K562 (cell line): ENCODE results near the gene LIMS2.

Experiments used
- ATF6 ChIP-seq: sonication (generic); formaldehyde crosslinking; IDR thresholded peaks from 2 replicates; pipeline ENCODE4 v1.4.0; 2020; ENCODE audit warnings: mild to moderate bottlenecking, missing genetic modification reagents
- CBFB ChIP-seq: sonication (generic); formaldehyde crosslinking; IDR thresholded peaks from 2 replicates; pipeline ENCODE4 v1.4.0; 2020; ENCODE audit warnings: mild to moderate bottlenecking, missing genetic modification reagents
- CEBPB ChIP-seq: fragments of 450-650 bp; IDR thresholded peaks from 2 replicates; pipeline ENCODE4 v1.6.1; 2016; ENCODE audit warnings: missing genetic modification characterization, missing compliant biosample characterization
- OTX1 ChIP-seq: fragments of 450-650 bp; formaldehyde crosslinking; IDR thresholded peaks from 2 replicates; pipeline ENCODE4 v1.4.0; 2022; ENCODE audit warnings: mild to moderate bottlenecking
- RNF219 ChIP-seq: fragments of 250-450 bp; sonication (Bioruptor Pico); IDR thresholded peaks from 2 replicates; pipeline ENCODE4 v1.5.0; 2022; ENCODE audit warnings: mild to moderate bottlenecking
- ZC3H4 ChIP-seq: sonication (generic); formaldehyde crosslinking; IDR thresholded peaks from 2 replicates; pipeline ENCODE4 v1.9.0; 2021; ENCODE audit warnings: missing genetic modification reagents, borderline replicate concordance
- ZFX ChIP-seq: sonication (generic); formaldehyde crosslinking; IDR thresholded peaks from 2 replicates; pipeline ENCODE4 v1.8.0; 2022; ENCODE audit warnings: mild to moderate bottlenecking, missing genetic modification reagents, moderate library complexity
- ZNF175 ChIP-seq: fragments of 200-800 bp; sonication (Bioruptor generic); IDR thresholded peaks from 2 replicates; pipeline ENCODE4 v1.6.1; 2016; ENCODE audit warnings: low read depth, mild to moderate bottlenecking, missing genetic modification characterization, missing compliant biosample characterization
- TF ChIP-seq, protein P1 (sequence below): sonication (generic); formaldehyde crosslinking; IDR thresholded peaks from 2 replicates; pipeline ENCODE4 v1.8.1; 2023; ENCODE audit warnings: mild to moderate bottlenecking, missing genetic modification reagents
- TF ChIP-seq, protein P2 (sequence below): fragments of 450-650 bp; IDR thresholded peaks from 2 replicates; pipeline ENCODE4 v1.6.1; 2017; ENCODE audit warnings: antibody characterized with exemption, mild to moderate bottlenecking
- TF ChIP-seq, protein P3 (sequence below), 3 experiments: IDR thresholded peaks in 2 of 3; conservative IDR thresholded peaks in 1 of 3; 2 replicates each; pipeline ENCODE4 v1.5.1; 2011 to 2012; ENCODE audit warnings: low read length in 3 of 3, mild to moderate bottlenecking in 3 of 3, control low read depth in 2 of 3, improper control_type of control experiment in 1 of 3, inconsistent platforms in 1 of 3, low read depth in 1 of 3, mixed read lengths in 1 of 3, moderate library complexity in 1 of 3; ENCODE audit not compliant: insufficient read depth in 2 of 3

- no peak for TF ChIP-seq ZNF175 (CRISPR knock-in tag)
- TF ChIP-seq ZFX (CRISPR knock-in tag): no peak
- TF ChIP-seq, protein P1, sequence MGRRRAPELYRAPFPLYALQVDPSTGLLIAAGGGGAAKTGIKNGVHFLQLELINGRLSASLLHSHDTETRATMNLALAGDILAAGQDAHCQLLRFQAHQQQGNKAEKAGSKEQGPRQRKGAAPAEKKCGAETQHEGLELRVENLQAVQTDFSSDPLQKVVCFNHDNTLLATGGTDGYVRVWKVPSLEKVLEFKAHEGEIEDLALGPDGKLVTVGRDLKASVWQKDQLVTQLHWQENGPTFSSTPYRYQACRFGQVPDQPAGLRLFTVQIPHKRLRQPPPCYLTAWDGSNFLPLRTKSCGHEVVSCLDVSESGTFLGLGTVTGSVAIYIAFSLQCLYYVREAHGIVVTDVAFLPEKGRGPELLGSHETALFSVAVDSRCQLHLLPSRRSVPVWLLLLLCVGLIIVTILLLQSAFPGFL: no peak
- no peak for TF ChIP-seq CBFB
- TF ChIP-seq, protein P2, sequence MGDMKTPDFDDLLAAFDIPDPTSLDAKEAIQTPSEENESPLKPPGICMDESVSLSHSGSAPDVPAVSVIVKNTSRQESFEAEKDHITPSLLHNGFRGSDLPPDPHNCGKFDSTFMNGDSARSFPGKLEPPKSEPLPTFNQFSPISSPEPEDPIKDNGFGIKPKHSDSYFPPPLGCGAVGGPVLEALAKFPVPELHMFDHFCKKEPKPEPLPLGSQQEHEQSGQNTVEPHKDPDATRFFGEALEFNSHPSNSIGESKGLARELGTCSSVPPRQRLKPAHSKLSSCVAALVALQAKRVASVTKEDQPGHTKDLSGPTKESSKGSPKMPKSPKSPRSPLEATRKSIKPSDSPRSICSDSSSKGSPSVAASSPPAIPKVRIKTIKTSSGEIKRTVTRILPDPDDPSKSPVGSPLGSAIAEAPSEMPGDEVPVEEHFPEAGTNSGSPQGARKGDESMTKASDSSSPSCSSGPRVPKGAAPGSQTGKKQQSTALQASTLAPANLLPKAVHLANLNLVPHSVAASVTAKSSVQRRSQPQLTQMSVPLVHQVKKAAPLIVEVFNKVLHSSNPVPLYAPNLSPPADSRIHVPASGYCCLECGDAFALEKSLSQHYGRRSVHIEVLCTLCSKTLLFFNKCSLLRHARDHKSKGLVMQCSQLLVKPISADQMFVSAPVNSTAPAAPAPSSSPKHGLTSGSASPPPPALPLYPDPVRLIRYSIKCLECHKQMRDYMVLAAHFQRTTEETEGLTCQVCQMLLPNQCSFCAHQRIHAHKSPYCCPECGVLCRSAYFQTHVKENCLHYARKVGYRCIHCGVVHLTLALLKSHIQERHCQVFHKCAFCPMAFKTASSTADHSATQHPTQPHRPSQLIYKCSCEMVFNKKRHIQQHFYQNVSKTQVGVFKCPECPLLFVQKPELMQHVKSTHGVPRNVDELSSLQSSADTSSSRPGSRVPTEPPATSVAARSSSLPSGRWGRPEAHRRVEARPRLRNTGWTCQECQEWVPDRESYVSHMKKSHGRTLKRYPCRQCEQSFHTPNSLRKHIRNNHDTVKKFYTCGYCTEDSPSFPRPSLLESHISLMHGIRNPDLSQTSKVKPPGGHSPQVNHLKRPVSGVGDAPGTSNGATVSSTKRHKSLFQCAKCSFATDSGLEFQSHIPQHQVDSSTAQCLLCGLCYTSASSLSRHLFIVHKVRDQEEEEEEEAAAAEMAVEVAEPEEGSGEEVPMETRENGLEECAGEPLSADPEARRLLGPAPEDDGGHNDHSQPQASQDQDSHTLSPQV: no peak
- TF ChIP-seq RNF219 (CRISPR knock-in tag): no peak
- TF ChIP-seq OTX1 (CRISPR knock-in tag): no peak
- TF ChIP-seq, protein P3, sequence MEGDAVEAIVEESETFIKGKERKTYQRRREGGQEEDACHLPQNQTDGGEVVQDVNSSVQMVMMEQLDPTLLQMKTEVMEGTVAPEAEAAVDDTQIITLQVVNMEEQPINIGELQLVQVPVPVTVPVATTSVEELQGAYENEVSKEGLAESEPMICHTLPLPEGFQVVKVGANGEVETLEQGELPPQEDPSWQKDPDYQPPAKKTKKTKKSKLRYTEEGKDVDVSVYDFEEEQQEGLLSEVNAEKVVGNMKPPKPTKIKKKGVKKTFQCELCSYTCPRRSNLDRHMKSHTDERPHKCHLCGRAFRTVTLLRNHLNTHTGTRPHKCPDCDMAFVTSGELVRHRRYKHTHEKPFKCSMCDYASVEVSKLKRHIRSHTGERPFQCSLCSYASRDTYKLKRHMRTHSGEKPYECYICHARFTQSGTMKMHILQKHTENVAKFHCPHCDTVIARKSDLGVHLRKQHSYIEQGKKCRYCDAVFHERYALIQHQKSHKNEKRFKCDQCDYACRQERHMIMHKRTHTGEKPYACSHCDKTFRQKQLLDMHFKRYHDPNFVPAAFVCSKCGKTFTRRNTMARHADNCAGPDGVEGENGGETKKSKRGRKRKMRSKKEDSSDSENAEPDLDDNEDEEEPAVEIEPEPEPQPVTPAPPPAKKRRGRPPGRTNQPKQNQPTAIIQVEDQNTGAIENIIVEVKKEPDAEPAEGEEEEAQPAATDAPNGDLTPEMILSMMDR (IDR thresholded peaks at IDR 0.05 in 2 of 3, conservative IDR thresholded peaks at IDR 0.05 in 1 of 3; ENCODE audit: insufficient read depth in 2 of 3, low read depth in 1 of 3, low read length in 3 of 3): no peak
- TF ChIP-seq ZC3H4 (CRISPR knock-in tag): no peak
- TF ChIP-seq CEBPB (tag): no peak
- TF ChIP-seq ATF6 (CRISPR knock-in tag): no peak
Observed at GRCh38 chr2:127633556-127634065, 41.7 kb downstream of the LIMS2 start.
